Measurements from ENCODE around the gene DLG2. TPM values are rescaled to one million over a fixed set of nuclear protein-coding genes. Genes with fewer than 3 reads are reported as not detected.

The DLG2 gene
- total and polyA plus RNA-seq, 2 of the 4 experiments (the other 2 are of a cell fraction), result 0.31 to 0.36 TPM

- no peaks in the 10 kb centered on the region for H3K36me3 ChIP-seq (ENCODE audit: control insufficient read depth, insufficient read depth, low read length)
- no peak overlapping the region for H3K4ac ChIP-seq (ENCODE audit: low read depth, low read length)
- no peaks in the 10 kb centered on the region for H3K79me1 ChIP-seq (ENCODE audit: low read depth in 1 of 2, low read length in 2 of 2)
- H4K20me1 ChIP-seq (ENCODE audit: insufficient read depth, low read length), result no peaks in the 10 kb centered on the region
- H4K8ac ChIP-seq (ENCODE audit: low read depth in 2 of 2, low read length in 2 of 2), result no peak overlapping the region
- no peak overlapping the region for H2AK9ac ChIP-seq (replicated peaks; ENCODE audit: low read depth, low read length, poor library complexity)
- in situ Hi-C loops (cut with MboI; ENCODE audit: low sequenced_read_pairs) (no loop called here), intact Hi-C loops (cut with micrococcal nuclease) (no loop called here), dilution Hi-C loops (cut with HindIII; ENCODE audit: low sequenced_read_pairs, unreplicated experiment) (no loop called here)
- no peak overlapping the region for H3K56ac ChIP-seq (ENCODE audit: extremely low read depth, insufficient read depth, low read length)
- ATAC-seq (ENCODE audit: low read depth) (no peak), DNase-seq (no peak)
- no peak overlapping the region for H2BK120ac ChIP-seq (ENCODE audit: low read depth, low read length)
- no peak overlapping the region for H2BK15ac ChIP-seq (ENCODE audit: low read depth, low read length)
- ChIA-PET POLR2A (ENCODE audit: unreplicated experiment) (no interaction called here), CTCF (no interaction called here)
- H3K27ac ChIP-seq (ENCODE audit: insufficient read depth, low read length), result no peak overlapping the region
- no peak overlapping the region for H3K4me2 ChIP-seq (ENCODE audit: low read depth, low read length)
- H3K9me1 ChIP-seq (ENCODE audit: insufficient read depth, low read length), result no peaks in the 10 kb centered on the region
- H3K18ac ChIP-seq (ENCODE audit: low read depth, low read length), result no peak overlapping the region
- no peaks in the 10 kb centered on the region for H3K9me3 ChIP-seq (ENCODE audit: control insufficient read depth, insufficient read depth, low read length)
- BruUV-seq (replicated peaks), result no TSS peak
- no peak overlapping the region for H4K5ac ChIP-seq (ENCODE audit: low read depth, low read length)
- H3K23ac ChIP-seq (ENCODE audit: low read depth, low read length), result no peak overlapping the region
- H2AK5ac ChIP-seq (ENCODE audit: low read depth, low read length), result no peak overlapping the region
- no peak overlapping the region for H3K14ac ChIP-seq (replicated peaks; ENCODE audit: low read depth, low read length)
- no peaks in the 10 kb centered on the region for H3K27me3 ChIP-seq (ENCODE audit: control insufficient read depth, insufficient read depth, low read length)
- no peak overlapping the region for H3K4me3 ChIP-seq (ENCODE audit: insufficient read depth, low read depth, low read length)
- H2BK20ac ChIP-seq (ENCODE audit: low read depth, low read length), result no peak overlapping the region
- WGBS, 2 experiments (ENCODE audit: extremely low coverage in 2 of 2, insufficient read length in 1 of 2), result no CpG with 5 or more reads among the region's 3 CpGs
- no peak overlapping the region for H4K91ac ChIP-seq (ENCODE audit: insufficient read depth, low read depth, low read length)
- no peaks in the 10 kb centered on the region for H3K4me1 ChIP-seq (ENCODE audit: control insufficient read depth, insufficient read depth, low read length)
- no peak overlapping the region for H3K9ac ChIP-seq (ENCODE audit: low read depth, low read length)
- TF ChIP-seq MAFK (IDR thresholded peaks at IDR 0.05; ENCODE audit: low read depth, low read length) (no peak), FOS (IDR thresholded peaks at IDR 0.05; ENCODE audit: low read depth, low read length) (no peak), CTCF (conservative IDR thresholded peaks at IDR 0.05; ENCODE audit: low read depth, low read length) (no peak)
- H2BK5ac ChIP-seq (ENCODE audit: low read depth, low read length, poor library complexity, severe bottlenecking), result no peak overlapping the region
- H2AFZ ChIP-seq (replicated peaks; ENCODE audit: low read length, poor library complexity), result no peak overlapping the region
Measured at GRCh38 chr11:83455356-83455755, 2171.8 kb downstream of the DLG2 start.

Measured in IMR-90 (cell line).